ENCODE measurements around the gene PRKAR1B. TPM values are rescaled to one million over a fixed set of nuclear protein-coding genes. Genes with fewer than 3 reads are reported as not detected.

The PRKAR1B gene
- total RNA-seq, 1 donor from 2014 or later: 14.2 TPM

- intact Hi-C loops (cut with micrococcal nuclease): no loop called here
- Histone ChIP-seq H3K9me3 (replicated peaks) (no peaks in the 10 kb centered on the region), H3K4me1 (peaks cover 12% of the 10 kb centered on the region), H3K27ac (replicated peaks) (no peak overlapping the region), H3K27me3 (ENCODE audit: low read depth) (peaks cover 15% of the 10 kb centered on the region), H3K4me3 (no peak overlapping the region), H3K36me3 (no peaks in the 10 kb centered on the region)
- no peak for DNase-seq
- TF ChIP-seq CTCF (IDR thresholded peaks at IDR 0.05; ENCODE audit: borderline replicate concordance): no peak
Measured at GRCh38 chr7:534075-534474, 193.0 kb downstream of the PRKAR1B start.

GRCh38 chr7:533266-533665, 193.8 kb downstream of the PRKAR1B start:
- DNase-seq: no peak
- Histone ChIP-seq H3K4me1 (peaks cover 7% of the 10 kb centered on the region), H3K27me3 (ENCODE audit: low read depth) (peaks cover 15% of the 10 kb centered on the region), H3K4me3 (no peak overlapping the region), H3K27ac (replicated peaks) (no peak overlapping the region), H3K36me3 (no peaks in the 10 kb centered on the region), H3K9me3 (replicated peaks) (no peaks in the 10 kb centered on the region)
- intact Hi-C loops (cut with micrococcal nuclease): no loop called here
- TF ChIP-seq CTCF (IDR thresholded peaks at IDR 0.05; ENCODE audit: borderline replicate concordance): no peak

GRCh38 chr7:532379-533143, 194.5 kb downstream of the PRKAR1B start:
- Histone ChIP-seq H3K36me3 (no peaks in the 10 kb centered on the region), H3K4me3 (no peak overlapping the region), H3K9me3 (replicated peaks) (peaks cover 3% of the 10 kb centered on the region), H3K27me3 (ENCODE audit: low read depth) (peaks cover 15% of the 10 kb centered on the region), H3K4me1 (peaks cover under 1% of the 10 kb centered on the region), H3K27ac (replicated peaks) (no peak overlapping the region)
- intact Hi-C loops (cut with micrococcal nuclease): no loop called here
- TF ChIP-seq CTCF (IDR thresholded peaks at IDR 0.05; ENCODE audit: borderline replicate concordance): no peak
- no peak for DNase-seq

- no peaks in the 10 kb centered on the region for H3K4me1 ChIP-seq
- peaks cover 15% of the 10 kb centered on the region for H3K27me3 ChIP-seq (ENCODE audit: low read depth)
Measured at GRCh38 chr7:531777-532176, 195.3 kb downstream of the PRKAR1B start.

GRCh38 chr7:528451-528850, 198.6 kb downstream of the PRKAR1B start:
- Histone ChIP-seq H3K36me3 (peaks cover 4% of the 10 kb centered on the region), H3K4me3 (no peak overlapping the region), H3K4me1 (peaks cover 21% of the 10 kb centered on the region), H3K9me3 (replicated peaks) (peaks cover 12% of the 10 kb centered on the region), H3K27me3 (ENCODE audit: low read depth) (peaks cover 25% of the 10 kb centered on the region), H3K27ac (replicated peaks) (no peak overlapping the region)
- intact Hi-C loops (cut with micrococcal nuclease): no loop called here
- no peak for DNase-seq
- TF ChIP-seq CTCF (IDR thresholded peaks at IDR 0.05; ENCODE audit: borderline replicate concordance): no peak

More at GRCh38 chr7:531777-532176, 195.3 kb downstream of the PRKAR1B start:
- DNase-seq: no peak
- Histone ChIP-seq H3K4me3 (no peak overlapping the region), H3K9me3 (replicated peaks) (peaks cover 11% of the 10 kb centered on the region), H3K36me3 (no peaks in the 10 kb centered on the region), H3K27ac (replicated peaks) (no peak overlapping the region)
- intact Hi-C loops (cut with micrococcal nuclease): no loop called here
- TF ChIP-seq CTCF (IDR thresholded peaks at IDR 0.05; ENCODE audit: borderline replicate concordance): no peak

All from left ventricle myocardium inferior (tissue), 1 donor.